GM03348 (cell line): ENCODE measurements around the gene P3H3.
A peak's percentile ranks its signal among the peaks of the same experiment; 100 is the strongest.
"Not testable (repeated sequence)": the region's sequence is repeated elsewhere in the genome, so short reads cannot be mapped to it uniquely, and the experiment has no call there.

Source experiments
- DNase-seq: peaks from one replicate; pipeline ENCODE4 v3.0.0; 2012; ENCODE audit warnings: low spot score

Gene P3H3

DNA sequence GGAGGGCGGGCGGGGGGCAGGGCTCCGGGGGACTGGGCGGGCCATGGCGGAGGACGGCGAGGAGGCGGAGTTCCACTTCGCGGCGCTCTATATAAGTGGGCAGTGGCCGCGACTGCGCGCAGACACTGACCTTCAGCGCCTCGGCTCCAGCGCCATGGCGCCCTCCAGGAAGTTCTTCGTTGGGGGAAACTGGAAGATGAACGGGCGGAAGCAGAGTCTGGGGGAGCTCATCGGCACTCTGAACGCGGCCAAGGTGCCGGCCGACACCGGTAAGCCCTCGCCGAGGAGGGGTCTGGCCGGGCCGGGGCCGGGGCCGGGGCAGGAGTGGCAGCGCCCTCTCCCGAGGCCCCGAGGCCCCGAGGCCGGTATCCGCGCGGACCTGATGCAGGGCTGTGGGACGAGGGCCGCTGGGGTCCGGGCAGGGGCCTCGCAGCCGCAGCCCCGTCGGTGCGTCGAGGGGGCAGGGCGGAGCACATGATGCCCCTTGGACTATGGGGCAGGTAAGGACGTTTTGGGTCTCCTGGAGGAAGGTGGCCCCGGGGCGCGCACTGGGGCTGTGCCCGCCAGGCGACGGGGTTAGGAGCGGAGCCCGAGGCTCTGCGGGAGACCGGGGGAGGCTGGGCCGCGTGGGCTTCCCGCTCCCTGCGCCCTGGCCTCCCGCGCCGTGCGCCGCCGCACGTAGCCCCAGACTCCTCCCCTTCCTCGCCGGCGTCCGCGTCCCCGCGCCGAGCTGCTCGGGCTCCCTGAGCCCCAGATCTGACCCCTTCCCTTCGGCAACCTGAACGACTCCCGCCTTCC lies 39.4 kb downstream of the P3H3 start, which contains the start of gene TPI1:
Gene TPI1, plus strand, starts transcription at position 119 of the 798 bp plus-strand sequence. Its CDS starts 36 bp downstream, at position 155.
- peak; percentile 96 for DNase-seq

DNA sequence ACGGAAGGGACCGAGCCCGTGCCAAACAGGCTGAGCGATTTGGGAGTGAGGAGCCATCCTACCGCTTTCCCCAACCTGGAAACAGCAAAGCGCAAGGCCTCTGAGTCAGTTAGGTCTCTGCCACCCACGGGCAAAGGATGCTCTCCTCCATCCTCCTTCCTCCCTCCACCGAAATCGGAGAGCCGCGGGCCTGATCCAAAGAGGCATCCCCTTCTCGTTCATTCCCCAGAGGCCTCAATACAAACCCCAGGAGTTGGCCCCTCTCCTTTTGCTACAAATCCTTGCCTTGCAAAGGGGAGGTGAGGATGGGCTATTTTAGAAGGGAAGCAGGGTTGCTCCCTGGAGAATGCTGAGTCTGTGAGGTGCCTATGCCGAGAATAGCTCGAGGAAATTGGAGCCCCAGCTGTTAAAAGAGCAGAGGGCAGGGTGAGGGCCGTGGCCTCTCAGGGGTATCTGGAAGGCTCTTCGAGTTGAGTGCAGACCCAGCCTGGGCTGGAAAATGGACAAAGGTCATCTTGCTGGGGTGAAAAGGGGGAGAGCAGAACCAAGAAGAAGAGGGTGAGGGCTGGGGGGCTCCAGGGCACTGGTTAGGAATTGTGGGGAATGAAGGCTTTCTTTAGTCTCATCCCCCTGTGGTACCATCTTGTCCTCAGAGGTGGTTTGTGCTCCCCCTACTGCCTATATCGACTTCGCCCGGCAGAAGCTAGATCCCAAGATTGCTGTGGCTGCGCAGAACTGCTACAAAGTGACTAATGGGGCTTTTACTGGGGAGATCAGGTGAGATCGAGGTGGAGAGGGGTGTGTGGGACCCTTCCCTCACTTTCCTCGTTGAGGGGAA lies 40.2 kb downstream of the P3H3 start:
- no peak for DNase-seq

DNA sequence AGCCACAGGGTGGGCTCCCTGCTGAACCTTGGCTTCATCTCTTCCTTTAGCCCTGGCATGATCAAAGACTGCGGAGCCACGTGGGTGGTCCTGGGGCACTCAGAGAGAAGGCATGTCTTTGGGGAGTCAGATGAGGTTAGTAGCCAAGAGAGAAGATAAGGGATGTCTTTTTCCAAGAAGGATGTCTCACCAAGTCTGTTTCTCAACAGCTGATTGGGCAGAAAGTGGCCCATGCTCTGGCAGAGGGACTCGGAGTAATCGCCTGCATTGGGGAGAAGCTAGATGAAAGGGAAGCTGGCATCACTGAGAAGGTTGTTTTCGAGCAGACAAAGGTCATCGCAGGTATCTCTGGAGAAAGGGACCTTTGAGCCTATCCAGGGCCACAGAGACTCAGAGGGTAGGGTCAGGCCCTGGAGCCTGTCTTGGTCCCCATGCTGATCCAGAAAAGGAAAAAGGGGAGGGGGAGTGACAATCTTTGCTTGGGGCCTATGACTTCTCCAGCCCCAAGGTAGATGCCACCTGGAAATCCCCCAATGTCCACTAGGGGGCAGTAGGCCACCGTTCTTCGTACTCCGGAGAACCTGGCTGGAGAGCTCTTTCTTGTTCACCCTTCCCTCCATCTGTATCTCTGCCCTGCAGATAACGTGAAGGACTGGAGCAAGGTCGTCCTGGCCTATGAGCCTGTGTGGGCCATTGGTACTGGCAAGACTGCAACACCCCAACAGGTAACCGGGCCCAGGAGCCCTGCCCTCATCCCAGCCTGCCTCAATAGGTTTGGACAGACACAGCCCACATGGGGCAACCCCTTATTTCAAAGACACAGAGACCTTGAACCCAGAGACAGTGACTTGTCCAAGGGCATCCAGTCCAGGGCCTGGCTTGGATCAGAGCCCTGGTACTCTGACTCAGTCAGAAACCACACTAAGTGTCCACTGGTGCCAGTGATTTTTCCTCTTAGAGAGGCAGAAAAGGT lies 41.1 kb downstream of the P3H3 start:
- peak; percentile 69 for DNase-seq

DNA sequence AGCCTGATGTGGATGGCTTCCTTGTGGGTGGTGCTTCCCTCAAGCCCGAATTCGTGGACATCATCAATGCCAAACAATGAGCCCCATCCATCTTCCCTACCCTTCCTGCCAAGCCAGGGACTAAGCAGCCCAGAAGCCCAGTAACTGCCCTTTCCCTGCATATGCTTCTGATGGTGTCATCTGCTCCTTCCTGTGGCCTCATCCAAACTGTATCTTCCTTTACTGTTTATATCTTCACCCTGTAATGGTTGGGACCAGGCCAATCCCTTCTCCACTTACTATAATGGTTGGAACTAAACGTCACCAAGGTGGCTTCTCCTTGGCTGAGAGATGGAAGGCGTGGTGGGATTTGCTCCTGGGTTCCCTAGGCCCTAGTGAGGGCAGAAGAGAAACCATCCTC lies 42.1 kb downstream of the P3H3 start:
- DNase-seq, result not testable (repeated sequence)

DNA sequence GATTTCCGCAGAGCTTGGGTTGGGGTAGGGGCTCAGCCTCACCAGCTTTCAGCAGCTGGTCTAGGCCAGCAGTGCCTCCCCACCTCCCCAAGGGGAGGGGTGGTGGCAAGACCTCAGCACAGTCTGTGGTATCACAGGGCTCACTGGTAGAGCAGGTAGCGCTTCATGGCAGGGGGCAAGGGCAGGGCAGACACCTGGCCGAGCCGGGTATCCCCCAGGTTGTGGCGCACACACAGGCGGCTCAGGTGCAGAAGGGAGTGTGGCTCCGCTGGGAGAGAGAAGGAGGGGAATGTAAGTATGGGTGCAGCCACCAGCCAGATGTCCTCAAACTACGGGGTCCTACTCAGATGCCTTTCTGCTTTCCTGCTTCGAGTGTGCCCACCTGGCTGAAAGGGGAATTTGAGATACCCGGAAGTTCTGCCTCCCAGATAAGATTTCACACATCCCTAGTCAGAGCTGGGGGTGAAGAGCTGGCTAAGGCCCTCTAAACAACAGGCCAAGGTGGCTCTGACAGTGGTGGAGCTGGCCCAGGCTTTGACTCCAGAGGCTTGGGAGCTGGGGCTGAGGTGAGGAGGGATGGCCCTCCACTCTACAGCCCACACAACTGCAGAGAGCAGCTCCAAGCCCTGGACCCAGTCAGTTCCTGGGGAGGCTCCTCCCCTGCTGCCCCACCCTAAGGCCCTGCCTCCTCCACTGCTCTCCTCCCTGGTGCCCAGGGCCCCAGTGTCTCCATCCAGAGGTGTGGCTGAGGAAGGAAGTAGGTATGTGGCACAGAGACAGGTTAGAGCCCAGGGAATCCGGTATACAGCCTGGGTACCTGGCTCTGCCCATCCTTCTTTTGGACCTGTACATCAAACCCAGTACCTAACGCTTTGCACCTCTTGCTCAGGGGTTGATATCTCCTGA lies 43.1 kb downstream of the P3H3 start:
- peak; percentile 60 for DNase-seq

DNA sequence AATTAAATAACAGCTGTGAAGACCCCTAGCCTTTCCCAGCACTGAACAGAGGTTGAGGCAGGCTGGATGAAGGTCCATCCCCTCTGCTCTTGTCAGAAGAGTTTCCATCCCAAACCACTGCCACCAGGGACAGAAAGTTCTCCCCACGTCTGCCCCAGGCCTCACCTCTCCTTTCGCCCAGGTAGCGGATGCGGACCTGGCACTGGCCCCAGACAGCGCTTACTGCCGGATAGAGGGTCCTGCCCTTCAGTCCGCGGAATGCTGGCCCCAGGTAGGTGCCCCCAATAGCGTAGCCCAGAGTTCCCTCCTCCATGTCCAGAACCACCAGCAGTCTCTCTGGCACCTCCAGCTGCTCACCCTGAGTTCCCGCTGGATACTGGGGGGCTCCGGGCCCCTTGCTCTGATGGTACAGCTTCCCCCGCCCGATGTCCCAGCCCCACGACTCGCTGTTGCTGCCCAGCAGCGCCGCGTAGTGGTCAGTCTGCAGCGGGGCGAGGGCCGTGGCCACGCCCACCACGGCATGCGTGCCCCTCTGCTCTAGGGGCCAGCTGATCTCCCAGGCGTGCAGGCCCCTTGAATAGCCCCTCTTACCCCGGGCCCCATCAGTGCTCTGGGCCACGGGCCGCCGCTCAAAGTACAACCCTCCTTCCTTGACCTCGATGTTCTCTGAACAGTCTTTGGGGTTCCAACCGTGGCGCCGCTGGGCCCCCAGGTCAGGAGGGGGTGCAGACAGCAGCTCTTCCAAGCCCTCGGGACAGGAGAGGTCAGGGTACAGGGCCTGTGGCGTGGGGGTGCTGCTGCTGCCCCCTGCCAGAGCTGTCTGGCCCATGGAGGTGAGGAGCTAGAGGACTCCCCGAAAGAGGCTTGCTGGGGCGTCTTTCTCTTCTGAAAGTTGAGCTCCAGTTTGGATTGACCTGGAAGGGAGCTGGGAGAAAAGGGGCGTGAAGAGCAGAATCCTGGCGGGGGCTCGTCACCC lies 44.2 kb downstream of the P3H3 start:
- peak; percentile 90 for DNase-seq

DNA sequence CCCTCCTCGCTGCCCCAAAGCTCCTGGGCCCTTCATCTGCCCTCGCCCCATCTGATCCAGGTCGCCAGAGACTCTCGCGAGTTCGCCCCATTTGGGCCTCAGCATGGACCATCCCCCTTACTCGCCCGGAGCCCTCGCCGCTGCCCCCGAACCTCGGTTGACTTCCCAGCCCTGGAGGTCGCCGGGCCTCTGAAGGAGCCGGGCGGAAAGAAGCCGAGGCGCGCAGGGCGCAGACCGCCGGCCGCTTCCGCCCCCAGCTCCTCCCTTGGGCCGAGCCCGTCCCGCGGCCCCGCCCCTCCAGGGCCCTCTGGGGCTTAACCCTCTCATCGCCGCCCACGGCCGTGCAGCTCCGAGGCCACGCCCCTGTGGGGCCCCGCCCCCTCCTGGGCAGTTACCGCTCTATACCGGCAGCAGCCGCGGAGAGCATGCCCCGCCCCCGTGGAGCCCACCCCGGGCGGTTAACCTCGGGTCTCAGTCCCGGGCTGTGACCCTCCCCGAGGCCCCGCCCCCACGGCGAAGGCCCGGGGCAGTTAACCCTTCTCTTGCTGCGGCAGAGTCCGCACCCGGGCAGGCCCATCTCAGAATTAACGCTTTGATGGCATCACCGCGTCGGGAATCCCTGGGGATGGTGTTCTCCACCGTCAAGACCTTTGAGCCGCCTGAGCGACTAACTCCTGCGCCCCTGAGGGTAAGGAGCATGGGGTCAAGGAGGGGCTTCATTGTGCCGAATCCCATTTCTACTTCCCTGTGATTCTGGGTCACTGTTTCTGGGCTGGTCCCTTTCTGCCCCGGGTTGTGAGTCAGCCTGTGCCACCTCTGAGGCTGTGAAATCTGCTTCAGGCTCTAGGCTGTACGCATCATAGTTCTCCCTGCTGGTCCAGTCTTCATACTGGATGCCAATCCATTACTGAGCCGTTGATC lies 45.1 kb downstream of the P3H3 start, which contains the start of gene SPSB2:
Gene SPSB2, minus strand, starts transcription at position 210 of the 921 bp plus-strand sequence. CDS start 402 bp downstream, outside the sequence.
- DNase-seq, result peak; percentile 98

DNA sequence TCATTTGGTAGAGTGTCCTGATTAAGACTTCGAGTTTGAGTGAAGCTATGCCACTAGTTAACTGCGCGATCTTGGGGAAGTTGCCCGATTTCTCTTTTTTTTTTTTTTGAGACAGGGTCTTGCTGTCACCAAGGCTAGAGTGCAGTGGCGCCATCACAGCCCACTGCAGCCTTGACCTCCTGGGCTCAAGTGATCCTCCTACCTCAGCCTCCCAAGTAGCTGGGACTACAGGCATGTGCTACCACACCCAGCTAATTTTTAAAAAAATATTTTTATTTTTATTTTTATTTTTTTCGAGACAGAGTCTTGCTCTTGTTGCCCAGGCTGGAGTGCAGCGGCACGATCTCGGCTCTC lies 45.8 kb downstream of the P3H3 start:
- not testable (repeated sequence) for DNase-seq

DNA sequence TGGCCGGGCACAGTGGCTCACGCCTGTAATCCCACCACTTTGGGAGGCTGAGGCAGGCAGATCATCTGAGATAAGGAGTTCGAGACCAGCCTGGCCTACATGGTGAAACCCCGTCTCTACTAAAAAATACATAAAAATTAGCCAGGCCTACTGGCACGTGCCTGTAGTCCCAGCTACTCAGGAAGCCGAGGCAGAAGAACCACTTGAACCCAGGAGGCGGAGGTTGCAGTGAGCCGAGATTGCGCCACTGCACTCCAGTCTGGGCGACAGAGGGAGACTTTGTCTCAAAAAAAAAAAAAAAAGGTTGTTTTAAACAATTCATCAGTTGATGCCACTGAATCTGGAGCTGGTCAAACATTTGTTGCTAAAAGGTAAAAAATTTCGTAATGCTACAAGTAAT lies 51.6 kb downstream of the P3H3 start:
- not testable (repeated sequence) for DNase-seq

DNA sequence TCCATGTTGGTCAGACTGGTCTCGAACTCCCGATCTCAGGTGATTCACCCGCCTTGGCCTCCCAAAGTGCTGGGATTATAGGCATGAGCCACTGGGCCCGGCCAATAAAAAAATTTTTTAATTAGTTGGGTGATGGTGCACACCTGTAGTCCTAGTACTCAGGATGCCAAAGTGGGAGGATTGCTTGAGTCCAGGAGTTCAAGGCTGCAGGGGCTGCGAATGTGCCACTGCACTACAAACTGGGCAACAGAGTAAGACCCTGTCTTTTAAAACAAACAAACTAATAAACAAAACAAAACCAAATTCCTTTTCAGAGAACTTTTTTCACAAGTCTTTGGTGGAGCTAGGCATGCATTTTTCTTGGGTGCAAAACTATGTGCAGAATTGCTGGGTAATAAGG lies 55.0 kb downstream of the P3H3 start:
- no peak for DNase-seq

DNA sequence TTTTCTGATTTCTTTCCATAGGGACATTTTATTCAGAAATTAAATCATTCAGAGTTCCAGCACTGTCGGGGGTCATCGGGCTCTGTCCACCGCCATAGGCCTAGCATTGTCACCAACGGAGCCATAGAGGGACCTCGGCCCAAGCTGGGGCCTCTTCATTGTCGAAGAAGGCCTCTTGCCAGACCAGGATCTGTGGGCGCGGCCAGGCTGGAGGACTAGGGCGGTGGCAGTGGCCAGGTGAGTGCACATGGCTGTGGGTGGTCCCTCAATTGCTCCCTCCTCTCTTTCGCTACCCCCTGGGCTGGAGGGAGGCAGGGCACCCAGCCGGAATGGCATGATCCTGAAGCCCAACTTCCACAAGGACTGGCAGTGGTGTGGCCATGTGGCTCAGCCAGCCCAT lies 55.5 kb downstream of the P3H3 start:
- no peak for DNase-seq

DNA sequence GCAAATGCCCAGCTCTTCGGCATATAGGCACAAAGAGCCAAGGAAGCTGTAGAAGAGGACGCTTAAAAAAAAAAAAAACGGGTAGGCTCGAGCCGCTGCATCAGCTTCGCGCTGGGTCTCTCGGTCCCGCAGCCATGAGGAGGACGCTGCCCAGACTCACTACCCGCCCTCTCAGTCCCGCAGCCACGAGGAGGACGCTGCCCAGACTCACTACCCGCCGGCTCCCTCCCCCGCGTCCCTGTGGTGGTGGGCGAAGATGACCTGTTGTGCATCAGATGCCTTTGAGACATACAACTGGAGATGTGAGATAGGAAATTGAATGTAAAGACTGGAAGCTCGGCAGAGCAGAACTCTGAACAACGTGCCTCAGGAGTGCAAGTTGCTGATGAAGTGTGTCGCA lies 56.3 kb downstream of the P3H3 start:
- no peak for DNase-seq

DNA sequence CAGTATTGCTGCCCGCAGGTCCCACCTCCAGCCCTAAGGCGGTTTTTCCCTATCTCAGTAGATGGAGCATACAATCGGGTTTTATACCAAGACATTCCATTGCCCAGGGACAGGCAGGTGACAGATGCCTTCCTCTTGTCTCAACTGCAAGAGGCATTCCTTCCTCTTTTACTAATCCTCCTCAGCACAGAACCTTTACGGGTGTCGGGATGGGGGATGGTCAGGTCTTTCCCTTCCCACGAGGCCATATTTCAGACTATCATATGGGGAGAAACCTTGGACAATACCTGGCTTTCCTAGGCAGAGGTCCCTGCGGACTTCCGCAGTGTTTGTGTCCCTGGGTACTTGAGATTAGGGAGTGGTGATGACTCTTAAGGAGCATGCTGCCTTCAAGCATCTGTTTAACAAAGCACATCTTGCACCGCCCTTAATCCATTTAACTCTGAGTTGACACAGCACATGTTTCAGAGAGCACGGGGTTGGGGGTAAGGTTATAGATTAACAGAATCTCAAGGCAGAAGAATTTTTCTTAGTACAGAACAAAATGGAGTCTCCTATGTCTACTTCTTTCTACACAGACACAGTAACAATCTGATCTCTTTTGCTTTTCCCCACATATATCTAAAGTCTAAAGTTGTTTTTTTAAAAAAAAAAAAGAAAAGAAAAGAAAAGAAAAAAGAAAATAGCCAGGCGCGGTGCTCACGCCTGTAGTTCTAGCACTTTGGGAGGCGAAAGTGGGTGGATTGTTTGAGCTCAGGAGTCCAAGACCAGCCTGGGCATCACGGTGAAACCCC lies 58.2 kb downstream of the P3H3 start:
- not testable (repeated sequence) for DNase-seq

DNA sequence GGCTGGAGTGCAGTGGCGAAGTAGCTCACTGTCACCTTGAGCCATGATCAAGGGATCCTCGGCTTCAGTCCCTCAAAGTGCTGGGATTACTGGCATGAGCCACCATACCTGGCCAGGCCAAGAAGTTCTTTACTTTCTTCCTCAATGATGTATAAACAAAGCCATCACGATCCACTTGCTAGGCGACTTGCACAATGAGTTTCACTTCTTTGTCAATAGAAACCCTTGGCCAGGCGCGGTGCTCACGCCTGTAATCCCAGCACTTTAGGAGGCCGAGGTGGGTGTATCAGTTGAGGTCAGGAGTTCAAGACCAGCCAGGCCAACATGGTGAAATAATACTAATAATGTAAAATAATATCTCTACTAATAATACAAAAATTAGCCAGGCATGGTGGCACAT lies 59.3 kb downstream of the P3H3 start:
- DNase-seq, result no peak

DNA sequence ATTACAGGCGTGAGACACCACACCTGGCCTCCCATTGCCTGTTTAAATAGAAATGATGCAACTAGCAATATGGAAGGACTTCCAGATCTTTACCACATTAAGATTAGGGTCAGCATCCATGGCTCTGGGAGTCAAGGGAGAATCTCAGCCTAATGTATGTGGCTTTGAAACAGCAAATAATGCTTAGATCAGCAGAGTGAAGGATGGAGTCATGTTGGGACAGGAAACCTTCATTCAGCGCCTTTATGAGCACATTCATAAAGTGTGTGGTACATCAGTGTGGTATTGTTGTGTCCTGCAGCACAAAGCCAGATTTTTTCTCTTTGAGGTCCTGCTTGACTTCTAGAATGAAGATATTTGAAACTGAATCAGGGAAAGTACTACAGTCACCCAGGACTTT lies 60.2 kb downstream of the P3H3 start:
- DNase-seq, result no peak

DNA sequence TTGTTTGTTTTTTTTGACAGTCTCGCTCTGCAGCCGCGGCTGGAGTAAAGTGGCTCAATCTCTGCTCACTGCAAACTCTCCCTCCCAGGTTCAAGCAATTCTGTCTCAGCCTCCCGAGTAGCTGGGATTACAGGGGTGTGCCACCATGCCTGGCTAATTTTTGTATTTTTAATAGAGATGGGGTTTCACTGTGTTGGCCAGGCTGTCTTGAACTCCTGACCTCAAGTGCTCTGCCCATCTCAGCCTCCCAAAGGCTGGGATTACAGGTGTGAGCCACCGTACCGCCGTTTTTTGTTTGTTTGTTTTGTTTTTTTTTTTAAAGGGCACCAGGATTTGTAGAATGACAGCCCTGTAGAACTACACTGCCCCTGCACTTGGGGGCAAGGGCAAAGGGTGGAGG lies 60.6 kb downstream of the P3H3 start:
- not testable (repeated sequence) for DNase-seq
